GM12878 (cell line): Measurements from ENCODE around the gene SLC25A33. TPM values are rescaled to one million over a fixed set of nuclear protein-coding genes. Genes with fewer than 3 reads are reported as not detected.

Source experiments
- ATAC-seq: fragments of 200-7000 bp; cut with Tn5 transposase; 3 replicates; pipeline ENCODE4 v1.9.1; 2020; ENCODE audit warnings: mild to moderate bottlenecking, moderate library complexity
- BruUV-seq: library from RNA; stranded (reverse); fragments of 400-500 nt; replicated peaks from 2 replicates; lab custom pipeline; 2021; lab: Mats Ljungman, UMichigan
- CTCF ChIA-PET: fragments of 300-600 bp; sonication (Branson Sonifier 250); formaldehyde crosslinking; extraction: SDS; loops from one replicate; lab custom pipeline; 2021; ENCODE audit warnings: inconsistent platforms; lab: Yijun Ruan, JAX
- POLR2A ChIA-PET: fragments of 350-600 bp; formaldehyde crosslinking; extraction: SDS; loops from one replicate; lab custom pipeline; 2021; ENCODE audit warnings: inconsistent platforms; lab: Charles Lee
- RAD21 ChIA-PET: fragments of 300-600 bp; sonication (Branson Sonifier 250); formaldehyde crosslinking; loops from one replicate; lab custom pipeline; 2023; ENCODE audit warnings: antibody characterized with exemption; ENCODE audit not compliant: unreplicated experiment; lab: Charles Lee
- SMC1A ChIA-PET: fragments of 300-600 bp; sonication (Branson Sonifier 250); formaldehyde crosslinking; loops from one replicate; lab custom pipeline; 2023; ENCODE audit not compliant: unreplicated experiment, uncharacterized antibody; lab: Charles Lee
- DNase-seq: peaks from one replicate; pipeline ENCODE4 v3.0.0-alpha.2; 2011; ENCODE audit warnings: low read depth, low spot score
- FAIRE-seq: peaks from 3 replicates; lab custom pipeline; 2011; peaks lifted over from hg19 to GRCh38; lab: Jason Lieb, UNC
- H2AFZ ChIP-seq: 2 replicates; pipeline ENCODE4 v1.6.0; 2011; ENCODE audit warnings: low read depth, low read length, control low read depth; ENCODE audit not compliant: control insufficient read depth
- H3K27ac ChIP-seq: 2 replicates; pipeline ENCODE4 v1.5.1; 2011; ENCODE audit warnings: control low read depth; ENCODE audit not compliant: control insufficient read depth, insufficient read depth
- H3K27me3 ChIP-seq, 2 experiments: replicated peaks in 1 of 2; 2 replicates each; pipeline versions ENCODE4 v1.6.0 to v1.6.1; 2011; ENCODE audit warnings: low read length in 1 of 2; ENCODE audit not compliant: control insufficient read depth in 2 of 2, insufficient read depth in 2 of 2
- H3K36me3 ChIP-seq, 2 experiments: 2 replicates each; pipeline ENCODE4 v1.5.1; 2011; ENCODE audit warnings: low read length in 1 of 2; ENCODE audit not compliant: control insufficient read depth in 2 of 2, insufficient read depth in 2 of 2
- H3K4me1 ChIP-seq: 2 replicates; pipeline ENCODE4 v1.6.1; 2011; ENCODE audit warnings: mild to moderate bottlenecking, low read length, moderate library complexity, mixed read lengths; ENCODE audit not compliant: control insufficient read depth, insufficient read depth
- H3K4me2 ChIP-seq: 2 replicates; pipeline ENCODE4 v1.6.0; 2011; ENCODE audit warnings: control low read depth; ENCODE audit not compliant: control insufficient read depth, insufficient read depth
- H3K4me3 ChIP-seq: fragments of 200-600 bp; sonication (generic); 2 replicates; pipeline ENCODE4 v1.5.1; 2016
- H3K79me2 ChIP-seq: 2 replicates; pipeline ENCODE4 v1.6.0; 2011; ENCODE audit warnings: low read length; ENCODE audit not compliant: control insufficient read depth, insufficient read depth
- H3K9ac ChIP-seq: 2 replicates; pipeline ENCODE4 v1.8.0; 2011; ENCODE audit warnings: low read length, control low read depth, mixed read lengths; ENCODE audit not compliant: control insufficient read depth, insufficient read depth
- H3K9me3 ChIP-seq: replicated peaks from 3 replicates; pipeline ENCODE4 v1.5.1; 2011; ENCODE audit warnings: mild to moderate bottlenecking, low read length; ENCODE audit not compliant: control insufficient read depth, insufficient read depth
- H4K20me1 ChIP-seq: 2 replicates; pipeline ENCODE4 v1.6.0; 2011; ENCODE audit not compliant: control insufficient read depth, insufficient read depth
- IKZF2 ChIP-seq, 2 experiments: fragments of 450-650 bp; IDR thresholded peaks; 2 replicates each; pipeline ENCODE4 v1.6.1; 2017; ENCODE audit warnings: mild to moderate bottlenecking in 2 of 2, moderate library complexity in 2 of 2
- IRF4 ChIP-seq: IDR thresholded peaks from 2 replicates; pipeline ENCODE4 v1.6.1; 2011; ENCODE audit warnings: low read depth, low read length
- MEF2B ChIP-seq: fragments of 450-650 bp; IDR thresholded peaks from 2 replicates; pipeline ENCODE4 v1.6.1; 2018; ENCODE audit warnings: mild to moderate bottlenecking, moderate library complexity; ENCODE audit not compliant: partially characterized antibody, poor library complexity, severe bottlenecking
- WGBS: methylation state at CpG from one replicate; pipeline ENCODE4 v1.1.6; 2016; ENCODE audit warnings: low lambda C conversion rate; ENCODE audit not compliant: insufficient replicate concordance, insufficient coverage; ENCODE audit errors: missing lambda C conversion rate; 5-methylcytosine and 5-hydroxymethylcytosine counted together
- in situ Hi-C: fragments of 300-500 bp; cut with MboI; formaldehyde crosslinking; loops from 9 replicates; pipeline ENCODE4 v1.14.3; 2018; ENCODE audit warnings: mixed read lengths
- intact Hi-C: fragments of 100-400 bp; cut with micrococcal nuclease; formaldehyde crosslinking; loops from one replicate; pipeline ENCODE4 v1.14.2; 2022; ENCODE audit not compliant: unreplicated experiment
- polyA plus RNA-seq, 11 experiments: library from polyadenylated mRNA; depleted of rRNA in 4 of 11; unstranded in 6 of 11; stranded (reverse) in 5 of 11; fragments of >200 nt; fragmentation: Nextera tagmentation in 4 of 11; fragmentation: Illumina TruSeq in 1 of 11; extraction: Ambion mirVana in 4 of 11; extraction: Trizol in 1 of 11; gene quantifications; 1 replicate in 1 of 11; 2 replicates in 10 of 11; pipeline versions ENCODE4 v1.2.1 to v1.2.3, GENCODE V29; 2011 to 2016; ENCODE audit warnings: inconsistent platforms in 2 of 11, missing spikeins in 2 of 11, low read depth in 1 of 11
- total RNA-seq, 4 experiments: library from RNA; depleted of rRNA in 3 of 4; stranded (reverse); fragments of >200 nt in 3 of 4; fragmentation: Illumina TruSeq in 1 of 4; extraction: Trizol in 1 of 4; gene quantifications; 2 replicates each; pipeline versions ENCODE4 v1.2.1 to v1.2.3, GENCODE V29; 2013 to 2021
- TF ChIP-seq, protein P1 (sequence below): IDR thresholded peaks from 2 replicates; pipeline ENCODE4 v1.6.1; 2011; ENCODE audit warnings: low read depth, low read length, improper control_type of control experiment, borderline replicate concordance
- TF ChIP-seq, protein P2 (sequence below): fragments of 450-650 bp; IDR thresholded peaks from 2 replicates; pipeline ENCODE4 v1.6.1; 2017; ENCODE audit warnings: mild to moderate bottlenecking, low read depth, inconsistent platforms; ENCODE audit not compliant: poor library complexity, severe bottlenecking

Gene SLC25A33
- total and polyA plus RNA-seq, 10 of the 15 experiments (the other 5 are each of a cell fraction or from before 2014, with no cell fraction given) = 1.7 to 11.2 (median 8.4) TPM

DNA sequence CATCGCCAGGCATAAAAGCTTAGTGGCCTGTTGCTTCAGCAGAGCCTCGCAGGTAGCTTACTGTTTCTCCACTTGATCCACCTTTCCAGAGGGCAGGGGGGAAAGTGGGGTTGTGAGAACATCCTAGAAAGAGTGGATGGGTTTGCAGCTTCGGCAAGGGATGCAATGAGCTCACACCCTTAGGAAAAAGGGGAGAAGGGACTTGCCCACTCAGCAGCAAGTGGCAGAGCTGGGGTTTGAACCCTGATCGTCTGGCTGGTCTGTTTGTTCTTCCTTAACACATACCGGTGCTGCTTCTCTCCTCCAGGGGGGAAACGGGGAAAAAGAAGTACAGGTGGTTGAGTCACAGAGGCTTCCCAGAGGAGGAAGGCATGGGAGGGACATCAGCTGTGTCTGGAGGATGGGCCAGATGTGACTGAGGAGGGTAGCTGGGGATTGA is 50.5 kb downstream of the SLC25A33 start:
- H4K20me1 ChIP-seq = peaks cover 3% of the 10 kb centered on the region; the same call in 1 of the 2 replicates
- intact Hi-C loops = loop anchor here (2.0 kb wide), 1 partner anchor 63 kb away; no protein-coding TSS in a partner anchor
- H3K79me2 ChIP-seq = peaks cover 54% of the 10 kb centered on the region
- no peak for TF ChIP-seq IRF4
- TF ChIP-seq, protein P1, sequence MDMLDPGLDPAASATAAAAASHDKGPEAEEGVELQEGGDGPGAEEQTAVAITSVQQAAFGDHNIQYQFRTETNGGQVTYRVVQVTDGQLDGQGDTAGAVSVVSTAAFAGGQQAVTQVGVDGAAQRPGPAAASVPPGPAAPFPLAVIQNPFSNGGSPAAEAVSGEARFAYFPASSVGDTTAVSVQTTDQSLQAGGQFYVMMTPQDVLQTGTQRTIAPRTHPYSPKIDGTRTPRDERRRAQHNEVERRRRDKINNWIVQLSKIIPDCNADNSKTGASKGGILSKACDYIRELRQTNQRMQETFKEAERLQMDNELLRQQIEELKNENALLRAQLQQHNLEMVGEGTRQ = no peak
- TF ChIP-seq IKZF2 (IDR thresholded peaks at IDR 0.05) = 0 out of 4 replicates have a peak, but pooled peaks of 1 of the 2 experiments have one; percentile 31
- TF ChIP-seq, protein P2, sequence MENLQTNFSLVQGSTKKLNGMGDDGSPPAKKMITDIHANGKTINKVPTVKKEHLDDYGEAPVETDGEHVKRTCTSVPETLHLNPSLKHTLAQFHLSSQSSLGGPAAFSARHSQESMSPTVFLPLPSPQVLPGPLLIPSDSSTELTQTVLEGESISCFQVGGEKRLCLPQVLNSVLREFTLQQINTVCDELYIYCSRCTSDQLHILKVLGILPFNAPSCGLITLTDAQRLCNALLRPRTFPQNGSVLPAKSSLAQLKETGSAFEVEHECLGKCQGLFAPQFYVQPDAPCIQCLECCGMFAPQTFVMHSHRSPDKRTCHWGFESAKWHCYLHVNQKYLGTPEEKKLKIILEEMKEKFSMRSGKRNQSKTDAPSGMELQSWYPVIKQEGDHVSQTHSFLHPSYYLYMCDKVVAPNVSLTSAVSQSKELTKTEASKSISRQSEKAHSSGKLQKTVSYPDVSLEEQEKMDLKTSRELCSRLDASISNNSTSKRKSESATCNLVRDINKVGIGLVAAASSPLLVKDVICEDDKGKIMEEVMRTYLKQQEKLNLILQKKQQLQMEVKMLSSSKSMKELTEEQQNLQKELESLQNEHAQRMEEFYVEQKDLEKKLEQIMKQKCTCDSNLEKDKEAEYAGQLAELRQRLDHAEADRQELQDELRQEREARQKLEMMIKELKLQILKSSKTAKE = no peak
- TF ChIP-seq MEF2B = no peak
- peak overlapping the region; percentile 81 for H3K9ac ChIP-seq
- in situ Hi-C loops = no loop called here
- peaks cover 28% of the 10 kb centered on the region for H3K4me1 ChIP-seq
- no peak for FAIRE-seq
- H3K36me3 ChIP-seq = no peaks in the 10 kb centered on the region
- SMC1A ChIA-PET = interaction anchor here (0.8 to 1.5 kb wide), 8 partner anchors 27 to 509 kb away, joined by 3 to 5 read pairs (median 3); no protein-coding TSS in a partner anchor
- H3K27ac ChIP-seq = peak overlapping the region; percentile 67
- H3K4me2 ChIP-seq = peak overlapping the region; percentile 95
- WGBS = 0% methylated on average over 6 of the region's 6 CpGs
- H3K9me3 ChIP-seq = no peaks in the 10 kb centered on the region
- TSS peak; percentile 49 for BruUV-seq
- no peak for DNase-seq
- H3K4me3 ChIP-seq = peak overlapping the region; percentile 73
- H2AFZ ChIP-seq = no peak overlapping the region; the same call in 1 of the 2 replicates
- RAD21 ChIA-PET = interaction anchor here (1.0 to 2.9 kb wide), 6 partner anchors 26 to 278 kb away, joined by 4 to 13 read pairs (median 6); no protein-coding TSS in a partner anchor
- H3K27me3 ChIP-seq = no peaks in the 10 kb centered on the region
- POLR2A ChIA-PET = interaction anchor here (0.6 to 1.6 kb wide), 6 partner anchors 26 to 197 kb away, joined by 3 to 8 read pairs (median 4); partner anchors contain the start of gene SLC25A33
- ATAC-seq = no peak
- CTCF ChIA-PET = interaction anchor here (0.6 to 4.9 kb wide), 16 partner anchors 13 to 353 kb away, joined by 3 to 37 read pairs (median 4); no protein-coding TSS in a partner anchor
